OCI-LY1 (cell line): ENCODE data around the gene ASF1B.

Experiments
- H2AFZ ChIP-seq: fragments of 200-600 bp; sonication (generic), shearing (Covaris generic); 2 replicates; pipeline ENCODE4 v1.6.0; 2014; ENCODE audit warnings: antibody characterized with exemption, mild to moderate bottlenecking, low read length
- H3F3A ChIP-seq: fragments of 200-600 bp; sonication (generic), shearing (Covaris generic); 2 replicates; pipeline ENCODE4 v1.6.0; 2014; ENCODE audit warnings: mild to moderate bottlenecking, antibody characterized with exemption, low read length, moderate library complexity; ENCODE audit not compliant: insufficient read depth
- H3K27ac ChIP-seq: fragments of 200-600 bp; sonication (generic); 2 replicates; pipeline ENCODE4 v1.5.1; 2014; ENCODE audit warnings: low read length, mixed run types, mild to moderate bottlenecking, low read depth; ENCODE audit not compliant: poor library complexity, severe bottlenecking
- H3K27me3 ChIP-seq: fragments of 200-600 bp; sonication (generic); 2 replicates; pipeline ENCODE4 v1.6.0; 2014; ENCODE audit warnings: antibody characterized with exemption, mild to moderate bottlenecking, low read length, moderate library complexity; ENCODE audit not compliant: insufficient read depth
- H3K36me3 ChIP-seq: fragments of 200-600 bp; sonication (generic); 2 replicates; pipeline ENCODE4 v1.6.1; 2014; ENCODE audit warnings: mild to moderate bottlenecking, antibody characterized with exemption, low read length, moderate library complexity, mixed read lengths; ENCODE audit not compliant: insufficient read depth
- H3K4me1 ChIP-seq: fragments of 200-600 bp; sonication (generic); 2 replicates; pipeline ENCODE4 v1.5.1; 2014; ENCODE audit warnings: mild to moderate bottlenecking, low read length, moderate library complexity; ENCODE audit not compliant: insufficient read depth, severe bottlenecking
- H3K4me2 ChIP-seq: fragments of 200-600 bp; sonication (generic), shearing (Covaris generic); 2 replicates; pipeline ENCODE4 v1.6.1; 2014; ENCODE audit warnings: low read length
- H3K4me3 ChIP-seq: fragments of 200-600 bp; sonication (generic); 2 replicates; pipeline ENCODE4 v1.5.1; 2014; ENCODE audit warnings: low read length, low read depth, mild to moderate bottlenecking, mixed read lengths; ENCODE audit not compliant: poor library complexity, severe bottlenecking
- H3K79me2 ChIP-seq: fragments of 200-600 bp; shearing (Covaris generic); 2 replicates; pipeline ENCODE4 v1.6.1; 2016; ENCODE audit warnings: mixed run types, low read length, mixed read lengths; ENCODE audit not compliant: insufficient read depth
- H3K9ac ChIP-seq: fragments of 200-600 bp; sonication (generic), shearing (Covaris generic); 2 replicates; pipeline ENCODE4 v1.6.1; 2014; ENCODE audit warnings: mild to moderate bottlenecking, low read length, mixed read lengths
- H3K9me2 ChIP-seq: fragments of 200-600 bp; sonication (generic), shearing (Covaris generic); 2 replicates; pipeline ENCODE4 v1.6.1; 2014; ENCODE audit warnings: low read depth, mild to moderate bottlenecking, low read length, mixed read lengths
- H3K9me3 ChIP-seq: fragments of 200-600 bp; shearing (Covaris generic); 2 replicates; pipeline ENCODE4 v1.6.1; 2014; ENCODE audit warnings: low read length, mixed read lengths
- H4K20me1 ChIP-seq: fragments of 200-600 bp; sonication (generic), shearing (Covaris generic); 2 replicates; pipeline ENCODE4 v1.6.0; 2016; ENCODE audit warnings: mild to moderate bottlenecking, low read length; ENCODE audit not compliant: insufficient read depth
- CTCF ChIP-seq: fragments of 200-600 bp; sonication (generic), shearing (Covaris generic); IDR thresholded peaks from 2 replicates; pipeline ENCODE4 v1.5.1; 2017; ENCODE audit warnings: mild to moderate bottlenecking, antibody characterized with exemption, low read length, moderate library complexity, mixed read lengths
- EZH2 ChIP-seq: fragments of 200-600 bp; sonication (generic), shearing (Covaris generic); IDR thresholded peaks from 2 replicates; pipeline ENCODE4 v1.8.0; 2017; ENCODE audit warnings: borderline replicate concordance, mixed run types, mild to moderate bottlenecking, antibody characterized with exemption, low read length, moderate library complexity, mixed read lengths

The ASF1B gene

GRCh38 chr19:14090509-14091080 is 45.8 kb downstream of the ASF1B start, which contains the start of gene SAMD1:
SAMD1 (minus strand) TSS chr19:14090751.
- H3K9me2 ChIP-seq, result no peaks in the 10 kb centered on the region
- no peaks in the 10 kb centered on the region for H4K20me1 ChIP-seq
- H3K4me1 ChIP-seq, result peaks cover 18% of the 10 kb centered on the region
- peak within 1 kb of the TSS; percentile 89 for H3K27ac ChIP-seq
- peak within 1 kb of the TSS; percentile 99 for H3K4me2 ChIP-seq
- H3F3A ChIP-seq, result no peaks in the 10 kb centered on the region
- H2AFZ ChIP-seq, result no peak within 1 kb of the TSS
- peak within 1 kb of the TSS; percentile 95 for H3K4me3 ChIP-seq
- no peaks in the 10 kb centered on the region for H3K79me2 ChIP-seq
- peaks cover 28% of the 10 kb centered on the region for H3K36me3 ChIP-seq
- H3K9ac ChIP-seq, result peak within 1 kb of the TSS; percentile 99
- no peaks in the 10 kb centered on the region for H3K27me3 ChIP-seq
- TF ChIP-seq EZH2 (no peak), CTCF (peak; percentile 12; the same call in 1 of the 2 replicates)
- H3K9me3 ChIP-seq, result peaks cover 7% of the 10 kb centered on the region

- Histone ChIP-seq H3K4me1 (peaks cover 18% of the 10 kb centered on the region), H3K4me2 (peak overlapping the region; percentile 73), H3K27ac (peak overlapping the region; percentile 78), H3K4me3 (peak overlapping the region; percentile 71), H3K9me2 (no peaks in the 10 kb centered on the region), H2AFZ (no peak overlapping the region), H3K36me3 (peaks cover 28% of the 10 kb centered on the region), H3K27me3 (no peaks in the 10 kb centered on the region), H3K9ac (peak overlapping the region; percentile 69), H3K9me3 (peaks cover 7% of the 10 kb centered on the region), H4K20me1 (no peaks in the 10 kb centered on the region), H3K79me2 (no peaks in the 10 kb centered on the region), H3F3A (no peaks in the 10 kb centered on the region)
- TF ChIP-seq EZH2 (no peak), CTCF (no peak)
These were observed 46.5 kb downstream of the ASF1B start for GRCh38 chr19:14089662-14090508.

- peaks cover 28% of the 10 kb centered on the region for H3K36me3 ChIP-seq
- peaks cover 7% of the 10 kb centered on the region for H3K9me3 ChIP-seq
- peak overlapping the region; percentile 52 for H3K9ac ChIP-seq
- TF ChIP-seq EZH2 (no peak), CTCF (peak; percentile 63; the same call in 1 of the 2 replicates)
- H4K20me1 ChIP-seq, result no peaks in the 10 kb centered on the region
- no peak overlapping the region for H2AFZ ChIP-seq
- no peaks in the 10 kb centered on the region for H3K9me2 ChIP-seq
- H3K4me2 ChIP-seq, result peak overlapping the region; percentile 73
- no peaks in the 10 kb centered on the region for H3K27me3 ChIP-seq
- no peaks in the 10 kb centered on the region for H3K79me2 ChIP-seq
- H3K27ac ChIP-seq, result peak overlapping the region; percentile 15
- peaks cover 18% of the 10 kb centered on the region for H3K4me1 ChIP-seq
- peak overlapping the region; percentile 71 for H3K4me3 ChIP-seq
- no peaks in the 10 kb centered on the region for H3F3A ChIP-seq
These were observed 47.1 kb downstream of the ASF1B start for GRCh38 chr19:14089412-14089661.
